Lower leg skin (tissue), 3 donors: ENCODE measurements around the gene SLC1A1.

ENCODE experiments used
- CTCF ChIP-seq, 3 donors: fragments of 450-650 bp; IDR thresholded peaks; one replicate each; pipeline ENCODE4 v1.5.1; 2016; ENCODE audit warnings: antibody characterized with exemption in 3 of 3, mild to moderate bottlenecking in 3 of 3, moderate library complexity in 2 of 3
- POLR2A ChIP-seq, 2 donors: fragments of 450-650 bp; IDR thresholded peaks; one replicate each; pipeline ENCODE4 v1.6.1; 2016 to 2017; ENCODE audit warnings: antibody characterized with exemption in 2 of 2, mild to moderate bottlenecking in 1 of 2, moderate library complexity in 1 of 2

DNA sequence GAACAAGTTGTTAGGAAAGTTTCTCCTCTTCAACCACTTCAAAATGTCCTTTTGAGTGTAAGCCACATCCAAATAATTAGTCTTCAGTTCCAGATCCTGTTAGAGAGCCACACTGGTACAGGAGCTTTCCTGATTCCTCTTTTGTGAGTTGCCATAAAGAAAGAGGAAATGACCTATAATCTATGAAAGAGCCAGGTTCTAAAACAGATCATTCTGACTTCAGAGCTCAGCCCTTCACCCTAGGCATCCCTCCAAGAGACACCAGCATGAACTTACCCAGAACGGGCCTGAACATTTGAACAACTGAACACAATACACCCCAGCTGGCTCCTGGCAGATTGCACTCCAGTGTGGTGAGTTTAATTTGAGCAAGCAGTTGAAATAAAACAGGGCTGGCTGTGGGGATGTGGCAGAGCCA, 25.7 kb downstream of the SLC1A1 start:
- no peak for TF ChIP-seq CTCF (IDR thresholded peaks at IDR 0.05)
- no peak for TF ChIP-seq POLR2A (IDR thresholded peaks at IDR 0.05)
